Superior temporal gyrus (tissue), 1 donor: ENCODE measurements around the gene CLEC4G.

Source experiments
- DNase-seq: peaks from one replicate; pipeline ENCODE4 v3.0.0-alpha.2; 2016; ENCODE audit errors: extremely low spot score

Gene CLEC4G

GRCh38 chr19:7729831-7730285, 2.1 kb downstream of the CLEC4G start:
- no peak for DNase-seq

- DNase-seq: no peak
Measured at GRCh38 chr19:7729211-7729610, 2.7 kb downstream of the CLEC4G start.

- DNase-seq: no peak
Measured at GRCh38 chr19:7725791-7726190, 6.1 kb downstream of the CLEC4G start.

- no peak for DNase-seq
Measured at GRCh38 chr19:7722231-7722651, 9.7 kb downstream of the CLEC4G start.

GRCh38 chr19:7720351-7720750, 11.6 kb downstream of the CLEC4G start:
- no peak for DNase-seq

- DNase-seq: no peak
Measured at GRCh38 chr19:7718668-7719067, 13.2 kb downstream of the CLEC4G start.

- DNase-seq: no peak
Measured at GRCh38 chr19:7716762-7717161, 15.1 kb downstream of the CLEC4G start.

GRCh38 chr19:7715671-7716070, 16.2 kb downstream of the CLEC4G start:
- DNase-seq: no peak

- no peak for DNase-seq
Measured at GRCh38 chr19:7710616-7711015, 21.3 kb downstream of the CLEC4G start.

GRCh38 chr19:7709932-7710460, 21.9 kb downstream of the CLEC4G start:
- DNase-seq: no peak

GRCh38 chr19:7706955-7707456, 24.9 kb downstream of the CLEC4G start:
- no peak for DNase-seq

- DNase-seq: no peak
Measured at GRCh38 chr19:7706188-7706954, 25.5 kb downstream of the CLEC4G start.

GRCh38 chr19:7705387-7706187, 26.3 kb downstream of the CLEC4G start:
- DNase-seq: no peak

GRCh38 chr19:7704280-7705060, 27.4 kb downstream of the CLEC4G start:
- DNase-seq: no peak

GRCh38 chr19:7703332-7703731, 28.6 kb downstream of the CLEC4G start:
- no peak for DNase-seq

- DNase-seq: no peak
Measured at GRCh38 chr19:7701654-7702457, 30.1 kb downstream of the CLEC4G start, which contains the start of gene FCER2. Gene FCER2 (minus strand): TSS chr19:7702131. CDS start chr19:7699760, 2,371 bp downstream.

- DNase-seq: no peak
Measured at GRCh38 chr19:7701049-7701653, 30.8 kb downstream of the CLEC4G start.

- DNase-seq: no peak
Measured at GRCh38 chr19:7699417-7700401, 32.2 kb downstream of the CLEC4G start.

GRCh38 chr19:7699003-7699402, 32.9 kb downstream of the CLEC4G start:
- no peak for DNase-seq
